SIG-M5 (cell line): Measurements from ENCODE around the gene CYS1.
"Not testable (repeated sequence)": the region's sequence is repeated elsewhere in the genome, so short reads cannot be mapped to it uniquely, and the experiment has no call there.

Experiments used
- DNase-seq: peaks from one replicate; lab custom pipeline; 2025; lab: John Stamatoyannopoulos, UW

The CYS1 gene

DNA sequence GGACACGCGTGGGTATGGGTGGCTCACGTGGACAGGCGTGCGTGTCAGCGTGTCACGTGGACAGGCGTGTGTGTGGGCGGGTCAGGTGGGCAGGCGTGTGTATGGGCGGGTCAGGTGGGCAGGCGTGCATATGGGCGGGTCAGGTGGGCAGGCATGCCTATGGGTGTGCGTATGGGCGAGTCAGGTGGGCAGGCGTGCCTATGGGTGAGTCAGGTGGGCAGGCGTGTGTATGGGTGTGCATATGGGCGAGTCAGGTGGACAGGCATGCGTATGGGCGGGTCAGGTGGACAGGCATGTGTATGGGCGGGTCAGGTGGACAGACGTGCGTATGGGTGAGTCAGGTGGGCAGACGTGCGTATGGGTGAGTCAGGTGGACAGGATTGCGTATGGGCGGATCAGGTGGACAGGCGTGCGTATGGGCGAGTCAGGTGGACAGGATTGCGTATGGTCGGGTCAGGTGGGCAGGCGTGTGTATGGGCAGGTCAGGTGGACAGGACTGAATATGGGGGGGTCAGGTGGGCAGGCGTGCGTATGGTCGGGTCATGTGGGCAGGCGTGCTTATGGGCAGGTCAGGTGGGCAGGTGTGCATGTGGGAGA is 67.7 kb downstream of the CYS1 start:
- DNase-seq: not testable (repeated sequence)

DNA sequence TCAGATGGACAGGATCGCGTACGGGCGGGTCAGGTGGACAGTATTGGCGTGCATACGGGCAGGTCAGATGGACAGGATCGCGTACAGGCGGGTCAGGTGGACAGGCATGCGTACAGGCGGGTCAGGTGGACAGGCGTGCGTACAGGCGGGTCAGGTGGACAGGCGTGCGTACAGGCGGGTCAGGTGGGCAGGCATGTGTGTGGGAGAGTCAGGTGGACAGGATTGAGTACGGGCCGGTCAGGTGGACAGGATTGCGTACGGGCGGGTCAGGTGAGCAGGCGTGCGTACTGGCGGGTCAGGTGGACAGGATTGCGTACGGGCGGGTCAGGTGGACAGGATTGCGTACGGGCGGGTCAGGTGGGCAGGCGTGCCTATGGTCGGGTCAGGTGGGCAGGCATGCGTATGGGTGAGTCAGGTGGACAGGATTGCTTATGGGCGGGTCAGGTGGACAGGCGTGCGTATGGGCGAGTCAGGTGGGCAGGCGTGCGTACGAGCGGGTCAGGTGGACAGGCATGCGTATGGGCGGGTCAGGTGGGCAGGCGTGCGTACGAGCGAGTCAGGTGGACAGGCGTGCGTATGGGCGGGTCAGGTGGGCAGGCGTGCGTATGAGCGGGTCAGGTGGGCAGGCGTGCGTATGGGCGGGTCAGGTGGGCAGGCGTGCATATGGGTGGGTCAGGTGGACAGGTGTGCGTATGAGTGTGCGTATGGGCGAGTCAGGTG is 68.4 kb downstream of the CYS1 start:
- DNase-seq: not testable (repeated sequence)

DNA sequence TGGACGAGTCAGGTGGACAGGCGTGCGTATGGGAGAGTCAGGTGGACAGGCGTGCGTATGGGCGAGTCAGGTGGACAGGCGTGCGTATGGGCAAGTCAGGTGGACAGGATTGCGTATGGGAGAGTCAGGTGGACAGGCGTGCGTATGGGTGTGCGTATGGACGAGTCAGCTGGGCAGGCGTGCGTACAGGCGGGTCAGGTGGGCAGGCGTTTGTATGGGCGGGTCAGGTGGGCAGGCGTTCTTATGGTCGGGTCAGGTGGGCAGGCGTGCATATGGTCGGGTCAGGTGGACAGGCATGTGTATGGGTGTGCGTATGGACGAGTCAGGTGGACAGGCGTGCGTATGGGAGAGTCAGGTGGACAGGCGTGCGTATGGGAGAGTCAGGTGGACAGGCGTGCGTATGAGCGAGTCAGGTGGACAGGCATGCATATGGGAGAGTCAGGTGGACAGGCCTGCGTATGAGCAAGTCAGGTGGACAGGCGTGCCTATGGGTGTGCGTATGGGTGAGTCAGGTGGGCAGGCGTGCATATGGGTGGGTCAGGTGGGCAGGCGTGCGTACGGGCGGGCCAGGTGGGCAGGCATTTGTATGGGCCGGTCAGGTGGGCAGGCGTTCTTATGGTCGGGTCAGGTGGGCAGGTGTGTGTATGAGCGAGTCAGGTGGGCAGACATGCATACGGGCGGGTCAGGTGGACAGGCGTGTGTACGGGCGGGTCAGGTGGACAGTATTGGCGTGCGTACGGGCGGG is 69.2 kb downstream of the CYS1 start:
- DNase-seq: not testable (repeated sequence)

DNA sequence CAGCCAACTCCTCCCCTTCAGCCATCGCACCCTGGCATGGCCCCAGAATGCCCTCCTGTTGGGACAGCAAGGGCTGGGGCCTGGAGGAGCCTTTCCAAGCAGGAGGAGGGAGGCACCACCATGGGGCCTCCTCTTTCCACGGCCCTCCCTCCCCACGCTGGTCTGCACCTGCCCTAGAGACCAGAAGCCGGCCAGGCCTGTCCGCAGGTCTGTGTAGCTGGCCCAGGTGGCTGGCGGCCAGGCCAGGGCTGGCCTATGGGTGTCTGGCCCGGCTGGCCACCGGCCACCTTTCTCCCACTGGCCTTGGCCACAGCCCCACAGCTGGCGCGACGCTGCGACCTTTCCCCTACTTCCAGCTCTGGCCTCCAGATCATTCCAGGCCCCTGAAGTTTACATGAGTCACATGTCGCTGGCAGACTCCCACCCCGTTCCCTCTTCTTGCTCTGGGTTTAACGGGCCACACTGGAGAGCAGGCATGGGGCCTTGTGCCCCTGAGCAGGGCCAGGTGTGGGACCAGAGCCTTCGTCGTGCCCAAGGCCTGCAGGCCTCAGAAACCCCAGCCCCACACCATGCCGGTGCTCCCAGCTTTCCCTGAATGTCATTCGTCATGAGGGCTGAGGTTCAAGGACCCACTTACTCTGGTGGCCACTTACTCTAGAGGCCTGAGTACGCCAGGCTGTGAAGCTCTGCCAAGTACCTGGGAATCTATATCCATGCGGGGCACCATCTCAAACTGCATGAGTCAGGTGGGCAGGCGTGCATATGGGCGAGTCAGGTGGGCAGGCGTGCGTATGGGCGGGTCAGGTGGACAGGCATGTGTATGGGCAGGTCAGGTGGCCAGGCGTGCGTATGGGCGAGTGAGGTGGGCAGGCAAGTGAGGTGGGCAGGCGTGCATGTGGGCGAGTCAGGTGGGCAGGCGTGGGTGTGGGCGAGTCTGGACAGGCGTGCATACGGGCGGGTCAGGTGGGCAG is 70.1 kb downstream of the CYS1 start:
- no peak for DNase-seq

DNA sequence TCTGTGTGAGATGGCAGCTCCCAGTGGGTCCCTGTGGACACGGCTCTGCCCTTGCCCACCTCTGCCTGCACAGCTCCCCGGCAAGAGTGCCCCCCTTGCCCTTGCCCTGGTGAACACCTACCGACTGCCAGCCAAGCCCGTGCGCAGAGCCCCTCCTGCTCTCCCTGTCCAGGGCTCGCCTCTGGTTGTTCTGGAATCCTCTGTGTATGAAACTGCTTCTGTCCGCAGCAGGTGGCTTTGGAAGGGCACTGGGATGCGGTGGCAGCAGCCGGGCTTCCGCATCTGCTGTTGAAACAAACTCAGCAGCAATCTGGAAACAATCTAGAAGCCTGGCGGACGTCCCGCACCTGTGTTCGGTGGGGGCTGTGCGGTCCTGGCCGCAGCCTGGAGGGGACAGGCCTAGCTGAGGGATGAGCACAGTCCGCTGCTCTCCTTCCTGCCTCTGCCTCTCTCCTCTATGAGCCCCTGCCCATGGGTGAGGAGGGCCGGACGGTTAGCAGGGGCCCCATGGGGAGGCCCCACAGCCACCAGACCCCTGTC is 70.9 kb downstream of the CYS1 start:
- DNase-seq: no peak

DNA sequence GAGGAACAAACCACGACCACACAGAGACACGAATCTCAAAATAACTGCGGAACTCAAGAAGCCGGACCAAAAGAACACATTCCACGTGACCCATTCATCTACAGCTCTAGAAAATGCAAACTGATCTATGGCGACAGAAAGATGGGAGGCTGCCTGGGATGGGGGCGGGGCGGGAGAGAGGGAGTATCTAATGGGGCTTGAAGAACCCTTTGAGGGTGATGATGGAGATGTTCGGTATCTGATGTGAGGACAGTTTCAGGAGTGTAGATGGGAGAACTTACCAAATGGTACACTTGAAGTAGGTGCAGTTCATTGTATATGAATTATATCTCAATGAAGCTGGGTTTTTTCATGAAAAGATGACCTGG is 71.4 kb downstream of the CYS1 start:
- DNase-seq: no peak

DNA sequence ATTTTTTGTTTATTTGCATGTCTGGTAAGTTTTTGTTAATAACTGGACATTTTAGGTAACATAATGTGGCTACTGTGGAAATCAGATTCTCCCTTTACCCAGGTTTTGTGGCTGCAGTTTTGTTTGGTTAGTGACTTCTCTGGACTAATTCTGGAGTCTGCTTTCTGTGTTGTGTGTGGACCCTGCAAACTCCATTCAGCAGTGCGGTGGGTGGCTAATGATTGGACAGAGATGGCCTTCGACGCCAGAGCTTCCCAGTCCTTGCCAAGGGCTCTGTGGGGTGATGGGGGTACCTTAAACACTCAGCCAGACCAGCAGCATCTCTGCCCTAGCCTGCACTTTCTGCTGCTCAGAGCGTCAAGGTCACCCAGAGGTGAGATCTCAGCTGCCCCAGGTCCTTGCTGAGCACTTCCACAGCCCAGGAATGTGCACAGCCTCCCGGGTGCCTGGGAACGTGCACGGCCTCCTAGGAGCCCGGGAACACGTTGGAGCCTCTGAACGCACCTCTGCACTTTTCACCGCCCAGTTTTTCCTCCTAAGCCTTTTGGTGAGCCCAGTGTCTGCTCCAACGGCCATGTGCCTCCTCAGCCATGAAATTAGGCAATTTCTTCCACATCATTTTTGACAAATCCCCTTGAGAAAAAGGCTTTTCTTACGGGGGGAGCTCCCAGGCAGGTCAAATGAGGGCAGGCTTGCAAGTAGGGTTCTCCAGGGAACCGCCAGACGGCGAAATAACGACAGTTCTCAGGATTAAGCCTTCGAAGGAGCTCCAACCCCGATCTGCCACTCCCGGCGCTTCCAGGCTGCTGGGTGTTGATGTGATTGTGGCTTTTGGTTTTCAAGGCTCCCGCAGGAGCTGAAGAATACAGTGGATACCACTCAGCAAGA is 72.0 kb downstream of the CYS1 start:
- DNase-seq: no peak

DNA sequence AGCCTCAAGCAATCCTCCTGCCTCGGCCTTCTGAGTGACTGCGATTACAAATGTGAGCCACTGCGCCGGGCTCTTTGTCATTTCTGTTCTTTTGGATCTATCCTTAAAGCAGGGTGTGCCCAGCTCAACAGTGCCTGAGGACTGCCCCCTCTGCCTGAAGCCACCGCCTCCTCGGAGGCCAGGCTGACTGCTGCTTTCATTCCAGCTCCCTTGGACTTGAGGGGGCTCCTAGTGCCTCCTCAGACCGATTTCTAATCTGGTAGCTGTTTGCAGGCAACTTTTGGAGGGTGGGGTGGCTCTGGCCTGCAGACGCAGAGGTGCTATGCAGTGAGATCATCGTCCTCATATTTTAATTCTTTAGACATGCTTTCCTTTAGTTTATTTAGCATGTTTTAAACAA is 72.8 kb downstream of the CYS1 start:
- DNase-seq: no peak
